GM12892 (cell line): Measurements from ENCODE around the gene ZNF654.

Experiments used
- DNase-seq: peaks from one replicate; pipeline ENCODE4 v3.0.0; 2011; ENCODE audit not compliant: insufficient read length
- FAIRE-seq: peaks from 2 replicates; lab custom pipeline; 2011; peaks lifted over from hg19 to GRCh38; lab: Jason Lieb, UNC
- POLR2A ChIP-seq: IDR thresholded peaks from 2 replicates; pipeline ENCODE4 v1.6.1; 2011; ENCODE audit warnings: low read depth, low read length, control low read depth
- POLR2AphosphoS5 ChIP-seq: IDR thresholded peaks from 2 replicates; pipeline ENCODE4 v1.6.1; 2011; ENCODE audit warnings: low read depth, low read length, control low read depth
- TAF1 ChIP-seq: IDR thresholded peaks from 2 replicates; pipeline ENCODE4 v1.6.1; 2011; ENCODE audit warnings: low read depth, mild to moderate bottlenecking, control low read depth, low read length, borderline replicate concordance

ZNF654 gene

GRCh38 chr3:88188436-88188835 is 129.4 kb downstream of the ZNF654 start:
- no peak for FAIRE-seq
- DNase-seq: no peak
- TF ChIP-seq TAF1: no peak
- no peak for TF ChIP-seq POLR2AphosphoS5
- TF ChIP-seq POLR2A: no peak

- DNase-seq (no peak), FAIRE-seq (peak; percentile 81)
- TF ChIP-seq POLR2A (no peak), TAF1 (no peak), POLR2AphosphoS5 (no peak)
Measured at GRCh38 chr3:88189361-88189810, 130.3 kb downstream of the ZNF654 start.

- DNase-seq (no peak), FAIRE-seq (no peak)
- TF ChIP-seq TAF1: no peak
- TF ChIP-seq POLR2A: no peak
- no peak for TF ChIP-seq POLR2AphosphoS5
Measured at GRCh38 chr3:88191872-88192409, 132.9 kb downstream of the ZNF654 start.

GRCh38 chr3:88192631-88193030 is 133.6 kb downstream of the ZNF654 start:
- TF ChIP-seq POLR2AphosphoS5 (no peak), POLR2A (no peak), TAF1 (no peak)
- DNase-seq (no peak), FAIRE-seq (no peak)
